ENCODE results near the gene ZBTB7C. TPM values are rescaled to one million over a fixed set of nuclear protein-coding genes. Genes with fewer than 3 reads are reported as not detected.
A peak's percentile ranks its signal among the peaks of the same experiment; 100 is the strongest.

The ZBTB7C gene
- total RNA-seq, 1 experiment from 2014 or later: 0.10 TPM

DNA sequence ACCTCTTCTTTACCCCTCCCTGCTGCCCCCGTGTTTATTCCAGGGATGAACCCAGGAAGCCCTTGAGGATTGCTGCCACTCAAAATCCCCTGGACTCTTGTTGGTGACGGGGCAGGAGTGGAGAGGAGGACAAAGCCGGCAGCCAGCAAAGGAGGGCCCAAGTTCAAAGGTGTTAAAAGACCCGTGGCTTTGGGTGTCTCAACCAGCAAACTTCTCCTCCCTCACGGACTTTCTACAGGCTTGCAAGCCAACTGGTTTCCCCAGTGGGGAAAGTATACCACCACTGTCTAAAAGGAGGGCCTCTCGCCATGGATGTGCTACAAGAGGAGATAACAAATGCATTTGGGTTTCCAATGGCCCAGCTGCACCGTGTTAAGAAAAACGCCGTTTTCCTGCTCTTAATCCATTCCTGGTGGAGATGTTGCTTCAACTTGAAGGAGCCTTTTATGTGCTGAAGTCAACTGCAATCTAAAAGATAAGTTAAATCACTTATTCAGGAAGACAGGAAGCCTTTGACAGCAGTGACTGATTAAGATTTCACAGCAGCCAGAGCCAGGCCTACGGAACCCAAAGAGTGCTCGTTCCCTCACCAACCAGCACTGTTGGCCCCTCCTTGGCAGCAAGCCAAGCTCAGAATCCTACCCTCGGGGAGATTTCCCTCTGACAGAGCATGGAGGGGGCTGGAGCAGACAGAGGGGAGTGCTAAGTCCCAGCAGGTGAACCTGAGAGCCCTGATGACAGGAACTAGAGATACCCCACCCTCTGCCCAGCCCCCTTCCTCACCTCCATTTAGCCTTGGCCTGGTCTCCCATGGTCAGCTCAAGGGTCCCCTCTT is 57.8 kb downstream of the ZBTB7C start:
- H3K36me3 ChIP-seq: no peaks in the 10 kb centered on the region
- DNase-seq: no peak
- no peak overlapping the region for H3K4me3 ChIP-seq
- no peaks in the 10 kb centered on the region for H3K9me3 ChIP-seq
- H3K27me3 ChIP-seq: no peaks in the 10 kb centered on the region

- no peak overlapping the region for H3K4me3 ChIP-seq
- no peaks in the 10 kb centered on the region for H3K36me3 ChIP-seq
- no peak for DNase-seq
- H3K27me3 ChIP-seq: no peaks in the 10 kb centered on the region
- H3K9me3 ChIP-seq: no peaks in the 10 kb centered on the region
Observed at GRCh38 chr18:48348739-48349138, 60.4 kb downstream of the ZBTB7C start.

- DNase-seq: no peak
- Histone ChIP-seq H3K4me3 (no peak overlapping the region), H3K27me3 (no peaks in the 10 kb centered on the region)
Observed at GRCh38 chr18:48347756-48348326, 61.3 kb downstream of the ZBTB7C start.

GRCh38 chr18:48345596-48345995 is 63.6 kb downstream of the ZBTB7C start:
- peak; percentile 12 for DNase-seq

More at GRCh38 chr18:48347756-48348326, 61.3 kb downstream of the ZBTB7C start:
- no peaks in the 10 kb centered on the region for H3K9me3 ChIP-seq
- no peaks in the 10 kb centered on the region for H3K36me3 ChIP-seq

GRCh38 chr18:48342581-48342980 is 66.6 kb downstream of the ZBTB7C start:
- no peaks in the 10 kb centered on the region for H3K36me3 ChIP-seq
- no peaks in the 10 kb centered on the region for H3K9me3 ChIP-seq
- H3K27me3 ChIP-seq: no peaks in the 10 kb centered on the region
- no peak for DNase-seq
- no peak overlapping the region for H3K4me3 ChIP-seq

More at GRCh38 chr18:48345596-48345995, 63.6 kb downstream of the ZBTB7C start:
- Histone ChIP-seq H3K4me3 (no peak overlapping the region), H3K36me3 (no peaks in the 10 kb centered on the region), H3K27me3 (no peaks in the 10 kb centered on the region), H3K9me3 (no peaks in the 10 kb centered on the region)

- DNase-seq: no peak
- Histone ChIP-seq H3K4me3 (no peak overlapping the region), H3K27me3 (no peaks in the 10 kb centered on the region), H3K9me3 (no peaks in the 10 kb centered on the region), H3K36me3 (no peaks in the 10 kb centered on the region)
Observed at GRCh38 chr18:48342125-48342524, 67.1 kb downstream of the ZBTB7C start.

GRCh38 chr18:48340560-48340959 is 68.6 kb downstream of the ZBTB7C start:
- no peaks in the 10 kb centered on the region for H3K27me3 ChIP-seq
- no peak for DNase-seq
- H3K9me3 ChIP-seq: no peaks in the 10 kb centered on the region
- no peaks in the 10 kb centered on the region for H3K36me3 ChIP-seq
- no peak overlapping the region for H3K4me3 ChIP-seq

GRCh38 chr18:48339692-48340091 is 69.5 kb downstream of the ZBTB7C start:
- H3K27me3 ChIP-seq: no peaks in the 10 kb centered on the region
- H3K36me3 ChIP-seq: no peaks in the 10 kb centered on the region
- no peaks in the 10 kb centered on the region for H3K9me3 ChIP-seq
- no peak for DNase-seq
- no peak overlapping the region for H3K4me3 ChIP-seq

GRCh38 chr18:48338915-48339314 is 70.3 kb downstream of the ZBTB7C start:
- no peaks in the 10 kb centered on the region for H3K9me3 ChIP-seq

GRCh38 chr18:48337053-48337452 is 72.1 kb downstream of the ZBTB7C start:
- no peaks in the 10 kb centered on the region for H3K36me3 ChIP-seq
- H3K9me3 ChIP-seq: no peaks in the 10 kb centered on the region
- no peaks in the 10 kb centered on the region for H3K27me3 ChIP-seq
- H3K4me3 ChIP-seq: no peak overlapping the region
- DNase-seq: no peak

More at GRCh38 chr18:48338915-48339314, 70.3 kb downstream of the ZBTB7C start:
- Histone ChIP-seq H3K36me3 (no peaks in the 10 kb centered on the region), H3K27me3 (no peaks in the 10 kb centered on the region), H3K4me3 (no peak overlapping the region)
- no peak for DNase-seq

- Histone ChIP-seq H3K4me3 (no peak overlapping the region), H3K9me3 (no peaks in the 10 kb centered on the region), H3K27me3 (no peaks in the 10 kb centered on the region), H3K36me3 (no peaks in the 10 kb centered on the region)
- DNase-seq: no peak
Observed at GRCh38 chr18:48336332-48336731, 72.9 kb downstream of the ZBTB7C start.

DNA sequence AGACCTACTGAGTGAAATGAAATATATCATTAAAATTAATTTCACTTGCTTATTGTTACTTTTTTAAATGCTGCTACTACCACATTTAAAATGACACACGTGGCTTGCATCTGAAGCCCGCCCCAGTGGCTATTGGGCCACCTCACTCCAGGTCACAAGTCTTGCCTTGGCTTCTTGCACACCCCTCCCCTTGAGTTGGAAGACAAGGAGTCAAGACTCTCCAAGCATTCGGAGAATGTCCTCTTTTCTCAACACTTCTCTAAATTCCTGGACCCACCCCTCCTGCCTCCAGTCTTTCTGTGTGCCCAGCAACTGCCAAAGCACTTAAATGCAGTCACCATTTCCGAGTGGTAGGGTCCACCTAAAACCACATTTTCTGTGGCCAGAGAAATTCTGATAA is 73.4 kb downstream of the ZBTB7C start:
- H3K27me3 ChIP-seq: no peaks in the 10 kb centered on the region
- no peak overlapping the region for H3K4me3 ChIP-seq
- H3K36me3 ChIP-seq: no peaks in the 10 kb centered on the region
- no peaks in the 10 kb centered on the region for H3K9me3 ChIP-seq
- no peak for DNase-seq

DNA sequence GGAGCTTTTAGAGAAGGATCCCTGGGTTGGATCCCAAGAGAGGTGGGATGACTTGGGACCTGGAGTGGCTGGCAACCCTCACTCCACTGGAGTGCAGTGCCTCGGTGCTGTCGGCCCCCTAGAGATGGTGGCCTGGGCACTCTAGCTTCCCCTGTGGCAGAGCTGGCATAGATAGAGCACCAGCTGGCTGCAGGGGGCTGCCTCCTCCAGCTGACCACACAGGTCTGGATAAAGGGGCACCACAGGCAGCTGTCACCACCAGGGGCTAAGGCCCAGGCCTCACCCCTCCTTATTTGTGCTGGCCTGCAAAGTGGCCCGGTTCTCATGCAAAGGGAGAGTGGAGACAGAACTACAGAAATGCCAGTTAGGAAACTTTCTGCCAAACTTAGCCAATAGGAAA is 74.3 kb downstream of the ZBTB7C start:
- no peaks in the 10 kb centered on the region for H3K36me3 ChIP-seq
- no peak for DNase-seq
- no peaks in the 10 kb centered on the region for H3K9me3 ChIP-seq
- H3K4me3 ChIP-seq: no peak overlapping the region
- H3K27me3 ChIP-seq: no peaks in the 10 kb centered on the region

GRCh38 chr18:48333563-48333962 is 75.6 kb downstream of the ZBTB7C start:
- H3K27me3 ChIP-seq: no peaks in the 10 kb centered on the region
- peaks cover under 1% of the 10 kb centered on the region; the same call in 1 of the 2 replicates for H3K9me3 ChIP-seq
- no peak overlapping the region for H3K4me3 ChIP-seq
- no peak for DNase-seq
- no peaks in the 10 kb centered on the region for H3K36me3 ChIP-seq

- DNase-seq: peak; percentile 63
- H3K9me3 ChIP-seq: peaks cover 3% of the 10 kb centered on the region; the same call in 1 of the 2 replicates
- no peaks in the 10 kb centered on the region for H3K27me3 ChIP-seq
- H3K4me3 ChIP-seq: no peak overlapping the region
- no peaks in the 10 kb centered on the region for H3K36me3 ChIP-seq
Observed at GRCh38 chr18:48330016-48330991, 78.9 kb downstream of the ZBTB7C start.

GRCh38 chr18:48328473-48329210 is 80.5 kb downstream of the ZBTB7C start:
- Histone ChIP-seq H3K4me3 (no peak overlapping the region), H3K9me3 (peaks cover 3% of the 10 kb centered on the region; the same call in 1 of the 2 replicates), H3K36me3 (no peaks in the 10 kb centered on the region), H3K27me3 (no peaks in the 10 kb centered on the region)
- peak; percentile 34 for DNase-seq
